ENCODE data around the gene GOLGA6D.
"Not testable (repeated sequence)": the region's sequence is repeated elsewhere in the genome, so short reads cannot be mapped to it uniquely, and the experiment has no call there.

Gene GOLGA6D

GRCh38 chr15:75327005-75327404 is 44.4 kb downstream of the GOLGA6D start:
- no peak for DNase-seq
- Histone ChIP-seq H3K36me3 (ENCODE audit: insufficient read depth, low read length) (no peaks in the 10 kb centered on the region), H3K9me3 (ENCODE audit: insufficient read depth, low read length, severe bottlenecking) (no peaks in the 10 kb centered on the region), H3K27me3 (ENCODE audit: insufficient read depth, low read length, poor library complexity) (no peaks in the 10 kb centered on the region), H3K4me3 (ENCODE audit: low read depth in 1 of 2, low read length in 2 of 2) (no peak overlapping the region), H2AFZ (ENCODE audit: low read depth, low read length) (no peak overlapping the region), H3K27ac (ENCODE audit: low read length) (no peak overlapping the region), H3K9ac (ENCODE audit: low read depth, low read length) (no peak overlapping the region), H3K4me2 (ENCODE audit: insufficient read depth, low read length) (no peak overlapping the region), H4K20me1 (ENCODE audit: insufficient read depth, low read length) (no peaks in the 10 kb centered on the region), H3K79me2 (ENCODE audit: insufficient read depth, low read length) (no peaks in the 10 kb centered on the region), H3K4me1 (ENCODE audit: insufficient read depth, low read length) (no peaks in the 10 kb centered on the region)
- TF ChIP-seq EZH2 (IDR thresholded peaks at IDR 0.05; ENCODE audit: borderline replicate concordance, low read depth, low read length, severe bottlenecking): no peak
- no peak for ATAC-seq (ENCODE audit: insufficient read depth, low read depth)

- DNase-seq: no peak
- H4K20me1 ChIP-seq (ENCODE audit: insufficient read depth, low read length): no peaks in the 10 kb centered on the region
- no peaks in the 10 kb centered on the region for H3K27me3 ChIP-seq (ENCODE audit: insufficient read depth, low read length, poor library complexity)
- H3K27ac ChIP-seq (ENCODE audit: low read length): no peak overlapping the region
- H3K4me3 ChIP-seq (ENCODE audit: low read depth in 1 of 2, low read length in 2 of 2): no peak overlapping the region
- H3K79me2 ChIP-seq (ENCODE audit: insufficient read depth, low read length): no peaks in the 10 kb centered on the region
- no peak for ATAC-seq (ENCODE audit: insufficient read depth, low read depth)
- no peaks in the 10 kb centered on the region for H3K4me1 ChIP-seq (ENCODE audit: insufficient read depth, low read length)
- no peak overlapping the region for H3K4me2 ChIP-seq (ENCODE audit: insufficient read depth, low read length)
- H3K36me3 ChIP-seq (ENCODE audit: insufficient read depth, low read length): no peaks in the 10 kb centered on the region
- no peaks in the 10 kb centered on the region for H3K9me3 ChIP-seq (ENCODE audit: insufficient read depth, low read length, severe bottlenecking)
- H2AFZ ChIP-seq (ENCODE audit: low read depth, low read length): no peak overlapping the region
- TF ChIP-seq EZH2 (IDR thresholded peaks at IDR 0.05; ENCODE audit: borderline replicate concordance, low read depth, low read length, severe bottlenecking) (no peak), CTCF (IDR thresholded peaks at IDR 0.05; ENCODE audit: borderline replicate concordance, extremely low read depth, low read length, poor library complexity, severe bottlenecking) (no peak)
- H3K9ac ChIP-seq (ENCODE audit: low read depth, low read length): no peak overlapping the region
Measured at GRCh38 chr15:75327491-75327890, 44.9 kb downstream of the GOLGA6D start.

- Histone ChIP-seq H3K79me2 (ENCODE audit: insufficient read depth, low read length) (no peaks in the 10 kb centered on the region), H3K36me3 (ENCODE audit: insufficient read depth, low read length) (no peaks in the 10 kb centered on the region), H2AFZ (ENCODE audit: low read depth, low read length) (no peak overlapping the region), H3K9me3 (ENCODE audit: insufficient read depth, low read length, severe bottlenecking) (no peaks in the 10 kb centered on the region), H4K20me1 (ENCODE audit: insufficient read depth, low read length) (no peaks in the 10 kb centered on the region), H3K27ac (ENCODE audit: low read length) (no peak overlapping the region), H3K4me1 (ENCODE audit: insufficient read depth, low read length) (no peaks in the 10 kb centered on the region), H3K4me2 (ENCODE audit: insufficient read depth, low read length) (no peak overlapping the region), H3K4me3 (ENCODE audit: low read depth in 1 of 2, low read length in 2 of 2) (no peak overlapping the region), H3K9ac (ENCODE audit: low read depth, low read length) (no peak overlapping the region), H3K27me3 (ENCODE audit: insufficient read depth, low read length, poor library complexity) (no peaks in the 10 kb centered on the region)
- DNase-seq (no peak), ATAC-seq (ENCODE audit: insufficient read depth, low read depth) (no peak)
- TF ChIP-seq EZH2 (IDR thresholded peaks at IDR 0.05; ENCODE audit: borderline replicate concordance, low read depth, low read length, severe bottlenecking): no peak
- TF ChIP-seq CTCF (IDR thresholded peaks at IDR 0.05; ENCODE audit: borderline replicate concordance, extremely low read depth, low read length, poor library complexity, severe bottlenecking): no peak
Measured at GRCh38 chr15:75328493-75329314, 46.1 kb downstream of the GOLGA6D start.

GRCh38 chr15:75329571-75329970 is 46.9 kb downstream of the GOLGA6D start:
- H3K79me2 ChIP-seq (ENCODE audit: insufficient read depth, low read length): no peaks in the 10 kb centered on the region
- H3K9ac ChIP-seq (ENCODE audit: low read depth, low read length): no peak overlapping the region
- ATAC-seq (ENCODE audit: insufficient read depth, low read depth): no peak
- H3K27me3 ChIP-seq (ENCODE audit: insufficient read depth, low read length, poor library complexity): no peaks in the 10 kb centered on the region
- H3K27ac ChIP-seq (ENCODE audit: low read length): no peak overlapping the region
- H3K9me3 ChIP-seq (ENCODE audit: insufficient read depth, low read length, severe bottlenecking): no peaks in the 10 kb centered on the region
- H3K4me1 ChIP-seq (ENCODE audit: insufficient read depth, low read length): no peaks in the 10 kb centered on the region
- DNase-seq: no peak
- H4K20me1 ChIP-seq (ENCODE audit: insufficient read depth, low read length): no peaks in the 10 kb centered on the region
- H3K36me3 ChIP-seq (ENCODE audit: insufficient read depth, low read length): no peaks in the 10 kb centered on the region
- TF ChIP-seq EZH2 (IDR thresholded peaks at IDR 0.05; ENCODE audit: borderline replicate concordance, low read depth, low read length, severe bottlenecking) (no peak), CTCF (IDR thresholded peaks at IDR 0.05; ENCODE audit: borderline replicate concordance, extremely low read depth, low read length, poor library complexity, severe bottlenecking) (no peak)
- no peak overlapping the region for H3K4me3 ChIP-seq (ENCODE audit: low read depth in 1 of 2, low read length in 2 of 2)
- no peak overlapping the region for H2AFZ ChIP-seq (ENCODE audit: low read depth, low read length)
- no peak overlapping the region for H3K4me2 ChIP-seq (ENCODE audit: insufficient read depth, low read length)

GRCh38 chr15:75332093-75332492 is 49.5 kb downstream of the GOLGA6D start:
- not testable (repeated sequence) for H2AFZ ChIP-seq (ENCODE audit: low read depth, low read length)

More at GRCh38 chr15:75332093-75332492, 49.5 kb downstream of the GOLGA6D start:
- DNase-seq; H3K27ac ChIP-seq (ENCODE audit: low read length); H3K4me2 ChIP-seq (ENCODE audit: insufficient read depth, low read length); H3K4me3 ChIP-seq (ENCODE audit: low read depth in 1 of 2, low read length in 2 of 2); H4K20me1 ChIP-seq (ENCODE audit: insufficient read depth, low read length); H3K9ac ChIP-seq (ENCODE audit: low read depth, low read length); H3K27me3 ChIP-seq (ENCODE audit: insufficient read depth, low read length, poor library complexity); ATAC-seq (ENCODE audit: insufficient read depth, low read depth); H3K36me3 ChIP-seq (ENCODE audit: insufficient read depth, low read length); H3K9me3 ChIP-seq (ENCODE audit: insufficient read depth, low read length, severe bottlenecking): not testable (repeated sequence)
- H3K4me1 ChIP-seq (ENCODE audit: insufficient read depth, low read length): peaks cover 16% of the 10 kb centered on the region
- H3K79me2 ChIP-seq (ENCODE audit: insufficient read depth, low read length): peaks cover 12% of the 10 kb centered on the region

Measured in DND-41 (cell line).